HG03558 (cell line): ENCODE data around the gene OBSCN.
"Not testable (repeated sequence)": the region's sequence is repeated elsewhere in the genome, so short reads cannot be mapped to it uniquely, and the experiment has no call there.

ENCODE experiments used
- ATAC-seq: cut with Tn5 transposase; IDR thresholded peaks from one replicate; pipeline ENCODE4 v1.9.1; 2021; ENCODE audit warnings: moderate number of reproducible peaks; ENCODE audit not compliant: unreplicated experiment; ENCODE audit errors: extremely low read depth

OBSCN gene

DNA sequence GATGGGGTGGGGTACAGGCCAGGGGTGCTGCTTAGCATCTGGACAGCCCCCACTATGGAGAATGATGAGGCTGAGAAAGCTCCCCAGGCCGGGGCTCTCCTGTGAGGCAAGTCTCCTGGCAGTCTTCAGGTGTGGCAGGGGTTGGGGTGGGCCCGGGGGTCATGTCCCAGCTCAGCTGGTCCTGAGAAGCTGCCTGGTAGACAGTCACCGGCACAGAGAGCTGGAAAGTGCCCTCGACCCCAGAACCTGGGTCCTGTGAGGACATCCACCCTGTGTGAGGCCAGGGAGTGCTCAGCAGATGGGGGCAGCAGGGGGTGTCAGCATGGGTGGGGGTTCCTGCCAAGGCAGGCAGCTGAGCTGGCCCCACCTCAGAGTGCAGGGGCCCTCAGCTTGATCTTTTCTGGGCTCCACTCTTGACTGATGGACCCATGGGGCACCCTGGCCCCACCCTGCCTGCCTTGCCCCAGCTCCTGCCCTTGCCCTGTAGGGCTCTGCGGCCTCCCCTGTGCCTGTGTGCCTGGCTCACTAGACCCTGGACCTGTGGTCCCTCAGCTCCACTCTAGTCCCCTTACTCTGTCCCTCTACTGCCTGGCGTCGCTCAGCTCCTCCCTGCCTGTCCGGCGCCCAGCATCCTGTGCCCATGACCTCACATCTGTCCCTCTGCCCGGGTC, 36.5 kb upstream of the OBSCN start:
- no peak for ATAC-seq

DNA sequence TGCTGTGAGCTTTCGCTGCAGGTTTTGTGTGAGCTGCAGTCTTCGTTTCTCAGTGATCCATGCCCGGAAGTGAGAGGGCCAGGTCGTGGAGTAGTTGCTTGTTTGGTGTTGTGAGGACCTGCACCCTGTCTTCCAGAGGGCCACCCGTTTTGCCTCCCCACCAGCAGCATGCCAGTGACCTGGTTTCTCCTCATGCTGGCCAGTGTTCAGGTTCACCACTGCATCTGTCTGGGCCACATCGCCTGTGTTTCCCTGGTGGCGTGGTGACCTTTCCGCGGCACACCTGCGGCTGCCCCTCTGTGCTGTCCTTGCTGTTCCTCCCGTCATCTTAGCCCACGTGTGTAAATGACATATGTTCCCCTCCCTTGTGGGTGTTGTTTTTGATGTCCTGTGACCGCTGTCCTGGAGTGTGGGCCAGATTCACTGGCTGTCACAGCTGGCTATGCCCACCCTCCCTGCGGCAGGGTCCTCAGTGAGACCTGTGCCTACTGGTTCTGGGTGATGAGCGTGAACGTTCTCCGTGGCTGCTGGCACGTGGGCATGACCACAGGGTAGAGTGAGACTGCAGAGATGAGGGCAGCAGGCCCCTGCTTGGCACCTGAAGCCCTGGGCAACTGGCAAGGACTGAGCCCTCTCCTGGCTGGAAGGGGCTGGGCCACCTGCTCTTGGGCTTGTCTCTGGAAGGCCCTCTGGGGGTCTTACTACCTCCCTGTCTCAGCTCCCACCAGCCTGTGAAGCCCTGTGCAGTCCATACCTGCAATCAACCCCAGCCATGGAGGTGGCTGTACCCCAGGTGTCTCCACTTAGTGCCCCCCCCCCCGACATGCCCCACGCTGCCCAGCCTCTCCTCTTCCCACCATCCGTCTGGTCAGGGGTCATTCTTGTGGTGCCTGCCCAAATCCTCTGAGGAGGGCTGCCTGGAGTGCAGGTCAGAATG, 35.0 kb upstream of the OBSCN start:
- ATAC-seq: no peak

DNA sequence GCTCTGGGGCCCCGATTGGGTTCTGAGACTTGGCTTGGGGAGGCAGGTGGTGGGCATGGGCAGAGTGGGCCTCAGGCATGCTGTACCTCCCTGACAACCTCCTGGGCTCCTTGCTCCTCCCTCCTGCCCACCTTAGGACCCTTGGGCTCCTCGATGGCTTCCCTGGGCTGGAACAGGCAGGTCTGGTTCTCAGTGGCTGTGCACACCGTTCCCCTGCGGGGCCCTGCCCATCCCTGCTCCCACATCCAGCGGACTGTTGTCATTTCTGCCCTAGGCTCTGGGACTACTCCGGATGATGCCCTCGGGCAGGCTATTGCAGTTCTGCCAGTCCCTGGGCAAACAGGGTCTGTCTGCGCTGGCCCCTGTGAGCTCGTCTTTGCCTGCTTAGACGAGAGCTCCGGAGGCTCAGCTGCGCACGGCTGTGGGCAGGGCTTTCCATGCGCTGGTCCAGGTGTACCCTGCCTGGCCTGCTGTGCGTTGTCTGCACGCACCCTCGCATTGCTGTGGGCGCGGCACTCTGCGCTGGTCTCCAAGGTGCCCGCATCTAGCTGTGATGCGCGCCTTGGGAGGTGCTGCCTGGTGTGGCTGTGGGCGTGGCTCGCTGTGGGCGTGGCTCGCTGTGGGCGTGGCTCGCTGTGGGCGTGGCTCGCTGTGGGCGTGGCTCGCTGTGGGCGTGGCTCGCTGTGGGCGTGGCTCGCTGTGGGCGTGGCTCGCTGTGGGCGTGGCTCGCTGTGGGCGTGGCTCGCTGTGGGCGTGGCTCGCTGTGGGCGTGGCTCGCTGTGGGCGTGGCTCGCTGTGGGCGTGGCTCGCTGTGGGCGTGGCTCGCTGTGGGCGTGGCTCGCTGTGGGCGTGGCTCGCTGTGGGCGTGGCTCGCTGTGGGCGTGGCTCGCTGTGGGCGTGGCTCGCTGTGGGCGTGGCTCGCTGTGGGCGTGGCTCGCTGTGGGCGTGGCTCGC, 34.0 kb upstream of the OBSCN start:
- not testable (repeated sequence) for ATAC-seq

DNA sequence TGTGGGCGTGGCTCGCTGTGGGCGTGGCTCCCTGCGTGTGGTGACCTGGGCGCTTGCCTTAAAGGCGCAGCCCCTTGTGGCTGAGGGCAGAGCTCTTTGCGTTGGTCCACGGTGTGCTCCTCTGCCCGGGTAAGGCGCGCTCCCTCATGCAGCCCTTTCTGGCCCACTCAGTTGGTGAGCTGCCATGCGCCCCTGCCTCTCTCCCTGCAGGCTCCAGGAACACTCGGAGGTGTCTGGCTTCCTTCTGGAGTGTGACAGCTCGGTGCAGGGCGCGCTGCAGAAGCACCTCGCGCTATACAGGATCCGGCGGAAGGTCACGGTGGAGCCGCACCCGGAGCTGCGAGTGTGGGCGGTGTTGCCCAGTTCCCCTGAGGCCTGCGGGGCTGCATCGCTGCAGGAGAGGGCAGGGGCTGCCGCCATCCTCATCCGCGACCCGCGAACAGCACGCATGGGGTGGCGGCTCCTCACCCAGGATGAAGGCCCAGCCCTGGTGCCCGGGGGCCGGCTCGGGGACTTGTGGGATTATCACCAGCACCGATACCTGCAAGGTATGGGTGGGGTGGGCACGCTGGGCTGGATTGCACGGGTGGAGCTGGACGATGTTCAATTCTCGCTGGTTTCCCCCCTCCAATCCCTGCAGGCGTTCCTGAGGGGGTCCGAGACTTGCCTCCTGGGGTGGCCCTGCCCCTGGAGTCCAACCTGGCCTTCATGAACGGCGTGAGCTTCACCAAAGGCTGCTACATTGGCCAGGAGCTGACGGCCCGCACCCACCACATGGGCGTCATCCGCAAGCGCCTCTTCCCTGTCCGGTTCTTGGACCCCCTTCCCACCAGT, 33.1 kb upstream of the OBSCN start:
- no peak for ATAC-seq

DNA sequence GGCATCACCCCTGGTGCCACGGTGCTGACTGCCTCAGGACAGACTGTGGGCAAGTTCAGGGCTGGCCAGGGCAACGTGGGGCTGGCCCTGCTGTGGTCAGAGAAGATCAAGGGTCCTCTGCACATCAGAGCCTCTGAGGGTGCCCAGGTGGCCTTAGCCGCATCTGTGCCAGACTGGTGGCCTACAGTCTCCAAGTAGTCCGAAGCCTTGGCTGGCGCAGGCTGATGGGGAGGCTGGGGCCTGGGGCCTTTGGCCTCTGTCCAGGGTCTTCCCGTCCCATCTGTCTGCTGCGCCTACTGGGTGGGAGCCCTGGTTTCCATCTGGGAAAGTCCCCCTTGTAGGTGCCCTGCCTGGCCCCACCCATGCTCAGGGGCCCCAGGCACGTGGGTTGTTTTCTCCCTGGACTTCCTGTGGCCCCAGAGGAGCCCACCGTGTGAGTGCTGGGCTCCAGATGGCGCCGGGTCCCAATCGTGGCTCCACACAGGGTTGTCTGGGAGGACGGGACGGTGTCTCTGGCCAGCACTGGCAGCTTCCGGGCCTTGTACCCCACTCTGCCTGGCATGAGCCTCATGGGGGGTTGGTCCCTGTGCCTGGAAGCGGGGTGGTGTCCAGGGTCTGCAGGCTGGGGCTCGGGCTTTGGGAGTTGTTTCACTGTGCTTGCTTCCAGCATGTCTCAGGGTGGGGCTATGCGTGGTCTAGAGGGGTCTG, 32.4 kb upstream of the OBSCN start:
- no peak for ATAC-seq

DNA sequence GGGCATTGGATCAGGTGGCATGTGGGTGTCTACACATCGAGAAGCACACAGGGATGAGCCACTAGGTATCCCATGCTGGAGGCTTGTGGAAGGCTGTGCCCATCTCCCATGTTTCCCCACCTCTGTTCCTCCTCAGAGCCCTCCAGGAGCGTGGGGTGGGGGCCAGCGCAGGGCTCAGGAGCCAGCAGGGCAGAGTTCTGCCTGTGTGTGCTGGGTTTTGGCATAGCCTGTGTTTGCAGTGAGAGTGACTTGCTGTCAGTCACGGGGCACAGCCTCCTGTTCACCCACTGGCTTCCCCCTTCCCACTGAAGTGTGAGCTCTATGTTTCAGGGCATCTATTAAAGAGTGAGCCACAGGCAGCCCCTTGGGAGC, 31.8 kb upstream of the OBSCN start:
- ATAC-seq: no peak

DNA sequence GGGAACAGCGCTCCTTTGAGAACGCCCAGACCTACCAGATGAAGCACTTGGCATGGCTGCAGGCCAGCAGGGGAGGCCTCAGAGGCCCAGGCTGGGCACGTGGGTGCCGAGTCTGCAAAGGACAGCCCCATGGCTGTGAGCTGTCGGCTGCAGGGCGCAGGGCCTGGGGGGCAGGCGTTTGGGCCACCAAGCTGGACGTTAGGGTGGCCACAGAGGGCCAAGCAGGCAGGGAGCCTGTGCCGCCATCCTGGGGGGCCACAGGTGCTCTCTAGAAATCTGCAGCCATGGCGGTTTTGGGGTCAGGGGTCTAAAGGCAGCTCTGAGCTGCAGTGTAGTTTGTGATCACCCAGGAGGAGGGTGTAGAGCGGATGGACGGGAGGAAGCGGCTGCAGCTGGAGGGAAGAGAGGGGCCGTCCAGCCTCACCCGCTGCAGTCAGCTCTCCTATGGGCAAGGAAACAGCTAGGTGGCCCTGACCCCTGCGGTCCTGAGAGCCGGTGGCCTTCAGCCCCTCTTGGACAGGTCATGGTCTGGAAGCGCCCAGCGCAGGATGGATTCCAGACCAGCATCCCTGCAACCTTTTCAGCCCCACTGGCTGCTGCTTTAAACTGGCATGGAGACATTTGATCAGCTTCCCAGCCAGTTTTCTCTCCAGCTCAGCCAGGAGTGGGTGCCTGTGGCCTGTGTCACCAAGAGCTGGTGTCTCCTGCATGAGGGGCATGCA, 31.2 kb upstream of the OBSCN start:
- ATAC-seq: no peak

DNA sequence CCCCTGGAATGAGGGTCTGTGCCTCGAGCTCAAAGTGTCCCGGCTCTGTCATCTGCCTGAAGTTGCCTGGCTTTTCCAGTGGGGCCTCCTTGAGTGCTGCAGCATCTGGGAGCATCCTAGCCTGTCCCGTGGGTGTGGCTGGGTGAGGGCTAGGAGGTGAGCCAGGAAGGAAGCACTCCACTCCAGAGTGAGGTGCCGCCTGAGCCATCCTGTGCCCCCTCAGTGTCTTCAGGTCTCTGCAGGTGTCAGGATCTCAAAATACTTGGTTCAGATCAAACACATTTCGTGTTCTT, 30.7 kb upstream of the OBSCN start:
- no peak for ATAC-seq

DNA sequence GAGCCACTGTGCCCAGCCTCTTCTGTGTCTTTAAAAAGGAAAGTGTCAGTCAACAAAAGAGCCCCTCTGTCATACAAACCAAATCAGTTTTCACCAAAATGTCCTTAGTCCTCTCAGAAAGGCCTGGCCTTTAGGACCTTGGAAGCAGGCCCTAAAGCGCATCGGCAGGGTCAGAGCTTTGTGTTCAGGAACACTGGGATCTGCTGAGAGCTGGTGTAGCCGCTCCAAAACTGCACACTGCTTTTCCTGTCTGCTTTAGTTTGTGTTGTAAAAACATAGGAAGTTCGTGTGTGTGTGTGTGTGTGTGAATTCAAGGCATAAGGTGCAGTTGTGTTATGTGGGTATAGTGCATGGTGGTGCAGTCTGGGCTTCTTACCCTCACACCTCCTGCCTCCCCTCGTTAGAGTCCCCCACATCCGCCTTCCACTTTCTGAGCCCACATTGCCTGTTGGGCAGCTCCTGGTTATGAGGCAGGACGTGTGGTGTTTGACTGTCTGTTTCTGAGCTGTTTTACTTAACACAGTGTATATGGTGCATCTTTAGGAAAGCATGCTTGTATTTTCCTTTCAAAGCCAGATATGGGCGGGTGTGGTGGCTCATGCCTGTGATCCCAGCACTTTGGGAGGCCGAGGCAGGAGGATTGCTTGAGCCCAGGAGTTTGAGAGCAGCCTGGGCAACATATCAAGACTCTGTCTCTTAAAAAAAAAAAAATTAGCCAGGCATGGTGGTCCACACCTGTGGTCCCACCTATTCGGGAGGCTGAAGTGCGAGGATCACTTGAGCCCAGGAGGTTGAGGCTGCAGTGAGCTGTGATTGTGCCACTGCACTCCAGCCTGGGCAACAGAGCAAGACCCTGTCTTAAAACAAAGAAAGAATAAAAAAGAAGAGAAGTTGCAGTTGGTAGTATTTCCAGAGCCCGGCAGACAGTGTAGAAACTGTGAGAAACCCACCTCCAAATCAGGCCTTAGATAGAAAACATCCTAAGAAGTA, 29.8 kb upstream of the OBSCN start:
- ATAC-seq: no peak

DNA sequence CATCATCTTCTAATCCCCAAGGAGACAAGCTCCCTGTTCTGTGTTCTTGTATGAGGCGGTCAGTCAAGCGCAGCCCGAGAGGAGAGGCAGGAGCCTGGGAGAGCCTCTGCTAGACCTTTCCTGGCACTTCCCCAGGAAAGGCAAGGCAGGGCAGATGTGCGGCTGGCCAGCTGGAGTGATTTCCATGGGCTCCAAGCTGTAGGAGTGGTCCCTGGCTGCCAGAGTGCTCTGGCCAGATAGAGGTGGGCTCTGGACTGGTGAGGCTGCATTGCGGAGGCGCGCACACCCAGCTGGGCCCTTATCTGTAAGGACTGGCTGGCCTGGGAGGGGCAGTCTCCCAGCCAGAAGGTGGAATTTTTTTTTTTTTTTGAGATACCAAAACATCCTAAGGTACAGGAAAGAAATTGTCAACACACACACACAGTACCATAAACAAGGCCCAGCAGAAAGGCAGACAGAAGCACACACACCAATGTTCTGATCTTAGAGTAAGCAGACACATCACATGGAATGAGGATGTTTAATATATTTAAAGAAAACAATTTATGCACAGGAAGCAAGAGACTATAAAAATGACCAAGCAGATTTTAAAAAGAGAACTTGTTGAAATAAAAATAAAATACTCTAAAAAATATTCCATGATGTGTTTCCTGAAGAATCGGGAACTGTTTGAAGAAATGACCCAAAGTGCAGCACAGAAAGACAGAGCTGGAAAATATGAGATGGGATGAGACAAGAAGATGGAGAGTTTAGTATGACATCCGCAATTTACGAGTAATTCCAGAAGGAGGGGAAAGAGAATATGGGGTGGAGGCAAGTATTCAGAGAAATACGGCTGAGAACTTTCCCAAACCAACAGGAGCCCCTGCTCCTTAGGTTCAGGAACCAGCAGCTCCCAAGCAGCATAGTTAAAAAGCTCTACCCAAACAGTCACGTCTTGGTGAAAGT, 28.8 kb upstream of the OBSCN start:
- no peak for ATAC-seq

DNA sequence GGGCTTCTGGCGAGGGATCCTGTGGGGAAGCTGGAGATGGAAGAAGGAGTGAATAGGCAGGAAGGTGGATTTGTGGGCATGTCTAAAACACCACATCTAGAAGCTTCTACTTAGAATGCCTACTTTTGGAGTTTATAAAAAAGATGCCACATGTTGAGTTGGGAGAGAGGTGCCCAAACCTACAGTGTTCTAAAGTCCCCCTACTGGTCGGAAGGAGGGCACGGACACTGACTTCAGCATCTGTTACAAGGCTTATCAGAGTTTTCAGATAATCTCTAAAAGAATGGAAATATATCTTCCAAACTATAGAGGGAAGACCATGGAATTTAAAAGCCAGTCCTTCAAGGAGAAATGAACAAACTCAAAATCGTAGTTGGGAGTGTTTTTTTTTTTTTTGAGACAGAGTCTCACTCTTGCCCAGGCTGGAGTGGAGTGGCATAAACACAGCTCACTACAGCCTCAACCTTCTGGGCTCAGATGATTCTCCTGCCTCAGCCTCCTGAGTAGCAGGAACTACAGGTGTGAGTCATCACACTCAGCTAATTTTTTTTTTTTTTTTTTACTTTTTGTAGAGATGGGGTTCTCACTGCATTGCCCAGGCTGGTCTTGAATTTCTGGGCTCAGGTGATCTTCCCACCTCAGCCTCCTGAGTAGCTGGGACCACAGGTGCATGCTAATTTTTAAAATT, 27.4 kb upstream of the OBSCN start:
- ATAC-seq: no peak

DNA sequence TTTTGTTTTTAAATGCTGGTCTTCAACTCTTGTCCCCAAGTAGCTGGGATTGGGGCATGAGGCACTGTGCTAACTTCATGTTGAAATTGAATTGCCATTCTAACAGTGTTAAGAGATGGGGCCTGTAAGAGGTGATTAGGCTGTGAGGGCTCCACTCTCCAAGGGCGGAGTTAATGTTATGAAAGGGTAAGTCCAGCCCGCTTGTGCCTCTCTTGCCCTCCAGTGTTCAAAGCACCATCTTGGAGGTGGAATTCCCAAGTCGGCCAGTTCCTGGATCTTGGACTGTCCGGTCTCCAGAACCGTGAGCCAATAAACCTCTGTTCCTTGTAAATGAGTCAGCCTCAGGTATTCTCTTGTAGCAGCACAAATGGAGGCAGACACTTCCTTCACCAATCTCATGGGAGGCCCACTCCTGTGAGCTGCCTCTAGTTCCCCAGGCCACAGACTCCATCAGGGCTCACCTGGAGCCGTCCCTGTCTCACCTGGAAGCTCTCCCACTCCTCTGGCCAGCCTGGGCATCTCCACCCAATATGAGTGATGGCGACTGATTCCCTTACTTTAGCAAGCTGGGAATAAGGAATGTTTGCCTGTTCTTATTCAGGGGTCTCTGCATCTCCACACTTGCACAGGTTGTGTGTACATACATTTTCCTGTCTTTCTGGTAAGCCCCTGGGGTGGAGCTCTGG, 26.7 kb upstream of the OBSCN start:
- ATAC-seq: no peak

DNA sequence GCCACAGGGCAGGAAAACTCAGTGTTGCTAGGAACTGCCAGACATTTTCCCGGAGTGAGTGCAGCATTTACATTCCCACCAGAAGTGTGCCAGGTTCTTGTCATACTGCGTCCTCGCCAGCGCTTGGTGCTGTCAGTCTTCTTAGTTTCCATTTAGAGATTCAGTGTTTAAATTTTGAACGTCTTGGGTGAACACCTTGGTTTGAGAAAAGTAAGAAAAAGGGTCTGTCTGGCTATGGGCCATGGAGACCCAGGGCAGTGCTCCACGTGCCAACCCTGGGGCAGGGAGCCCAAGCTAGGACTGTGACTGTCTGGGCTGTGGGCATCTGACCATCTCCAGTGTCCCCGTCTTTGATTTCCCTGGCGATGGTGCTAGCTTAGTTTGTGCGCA, 26.2 kb upstream of the OBSCN start:
- ATAC-seq: no peak

DNA sequence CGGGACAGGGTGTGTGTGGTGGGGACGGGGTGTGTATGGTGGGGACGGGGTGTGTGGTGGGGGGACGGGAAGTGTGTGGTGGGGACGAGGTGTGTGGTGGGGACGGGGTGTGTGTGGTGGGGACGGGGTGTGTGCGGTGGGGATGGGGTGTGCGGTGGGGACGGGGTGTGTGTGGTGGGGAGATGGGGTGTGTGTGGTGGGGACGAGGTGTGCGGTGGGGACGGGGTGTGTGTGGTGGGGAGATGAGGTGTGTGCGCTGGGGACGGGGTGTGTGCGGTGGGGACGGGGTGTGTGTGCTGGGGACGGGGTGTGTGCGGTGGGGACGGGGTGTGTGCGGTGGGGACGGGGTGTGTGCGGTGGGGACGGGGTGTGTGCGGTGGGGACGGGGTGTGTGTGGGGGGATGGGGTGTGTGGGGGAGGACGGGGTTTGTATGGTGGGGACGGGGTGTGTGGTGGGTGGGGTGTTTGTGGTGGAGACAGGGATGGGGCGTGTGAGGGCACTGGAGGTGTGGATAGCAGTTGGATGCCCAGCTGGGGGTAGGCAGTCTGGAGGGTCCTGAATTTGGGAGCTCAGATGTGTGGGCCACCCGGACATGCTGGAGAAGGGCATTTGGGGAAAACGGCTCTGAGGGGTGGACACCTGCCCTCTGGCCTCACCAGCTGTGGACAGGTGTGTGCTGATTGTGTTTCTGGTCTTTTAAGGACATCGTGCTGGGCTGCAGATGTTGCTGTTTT, 25.4 kb upstream of the OBSCN start:
- no peak for ATAC-seq

DNA sequence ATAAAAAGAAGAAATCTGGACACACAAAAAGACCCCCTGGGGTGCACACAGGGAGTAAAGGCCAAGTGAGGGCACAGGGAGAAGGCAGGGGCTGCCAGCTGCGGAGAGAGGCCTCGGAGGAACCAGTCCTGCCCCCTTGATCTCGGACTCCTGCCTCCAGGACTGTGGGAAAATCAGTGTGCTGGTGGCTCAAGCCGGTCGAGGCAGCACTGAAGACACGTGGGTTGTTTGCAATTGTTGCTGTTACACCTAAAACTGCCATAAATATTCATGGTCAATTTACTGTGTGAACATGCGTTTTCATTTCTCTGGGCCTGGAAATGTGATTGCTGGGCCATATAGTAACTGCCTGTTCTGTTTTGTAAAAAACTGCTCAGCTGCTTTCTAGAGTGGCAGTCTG, 23.7 kb upstream of the OBSCN start:
- ATAC-seq: no peak
